ENCODE results near the gene CHN1.

- no peak for TF ChIP-seq CTCF (IDR thresholded peaks at IDR 0.05)
- TF ChIP-seq POLR2A (IDR thresholded peaks at IDR 0.05): no peak
These were observed 131.1 kb downstream of the CHN1 start for GRCh38 chr2:174874085-174874484.
